GM23338 (cell line): Measurements from ENCODE around the gene TECPR2. TPM values are rescaled to one million over a fixed set of nuclear protein-coding genes. Genes with fewer than 3 reads are reported as not detected.
"Not testable (repeated sequence)": the region's sequence is repeated elsewhere in the genome, so short reads cannot be mapped to it uniquely, and the experiment has no call there.

Experiments used
- ATAC-seq: fragments of 200-7000 bp; cut with Tn5 transposase; 3 replicates; pipeline ENCODE4 v1.9.1; 2020
- DNase-seq: peaks from one replicate; pipeline ENCODE4 v3.0.0-alpha.2; 2015; ENCODE audit warnings: low spot score
- H2AFZ ChIP-seq: fragments of 200-600 bp; sonication (generic); 2 replicates; pipeline ENCODE4 v1.8.0; 2016; ENCODE audit warnings: antibody characterized with exemption, mild to moderate bottlenecking, moderate library complexity
- H3F3A ChIP-seq: fragments of 200-600 bp; sonication (generic); replicated peaks from 2 replicates; pipeline ENCODE4 v1.8.0; 2017; ENCODE audit warnings: antibody characterized with exemption, mixed run types, low read depth
- H3K27ac ChIP-seq: fragments of 200-600 bp; sonication (generic); 2 replicates; pipeline ENCODE4 v1.6.1; 2016; ENCODE audit warnings: low read depth
- H3K27me3 ChIP-seq: fragments of 200-600 bp; sonication (generic); 2 replicates; pipeline ENCODE4 v1.8.0; 2016; ENCODE audit warnings: mild to moderate bottlenecking, mixed run types, moderate library complexity; ENCODE audit not compliant: insufficient read depth
- H3K36me3 ChIP-seq: fragments of 200-600 bp; sonication (generic); 2 replicates; pipeline ENCODE4 v1.8.0; 2016; ENCODE audit warnings: mild to moderate bottlenecking; ENCODE audit not compliant: insufficient read depth
- H3K4me1 ChIP-seq: fragments of 200-600 bp; sonication (generic); 2 replicates; pipeline ENCODE4 v1.8.0; 2016; ENCODE audit warnings: mild to moderate bottlenecking, moderate library complexity; ENCODE audit not compliant: insufficient read depth
- H3K4me2 ChIP-seq: fragments of 200-600 bp; sonication (generic); 2 replicates; pipeline ENCODE4 v1.7.1; 2017; ENCODE audit warnings: mixed run types
- H3K4me3 ChIP-seq: fragments of 200-600 bp; sonication (generic); 2 replicates; pipeline ENCODE4 v1.6.1; 2016; ENCODE audit warnings: mixed run types
- H3K79me2 ChIP-seq: fragments of 200-600 bp; sonication (generic); replicated peaks from 2 replicates; pipeline ENCODE4 v1.8.0; 2017; ENCODE audit warnings: mild to moderate bottlenecking; ENCODE audit not compliant: insufficient read depth
- H3K9me2 ChIP-seq: fragments of 200-600 bp; sonication (generic); 2 replicates; pipeline ENCODE4 v1.8.0; 2017; ENCODE audit not compliant: insufficient read depth
- H4K20me1 ChIP-seq: fragments of 200-600 bp; sonication (generic); replicated peaks from 2 replicates; pipeline ENCODE4 v1.8.0; 2017; ENCODE audit warnings: mild to moderate bottlenecking; ENCODE audit not compliant: insufficient read depth
- H3K27ac Mint-ChIP-seq: 2 replicates; pipeline ENCODE4 v1.8.0; 2020; ENCODE audit warnings: inconsistent platforms, mild to moderate bottlenecking, moderate library complexity, mixed read lengths
- H3K27me3 Mint-ChIP-seq: 3 replicates; pipeline ENCODE4 v1.8.0; 2022; ENCODE audit warnings: low read depth, mild to moderate bottlenecking, moderate library complexity, mixed read lengths, inconsistent platforms; ENCODE audit not compliant: insufficient read depth, poor library complexity
- H3K36me3 Mint-ChIP-seq: 3 replicates; pipeline ENCODE4 v1.8.0; 2021; ENCODE audit warnings: low read depth, mild to moderate bottlenecking, inconsistent platforms, moderate library complexity, mixed read lengths
- H3K4me1 Mint-ChIP-seq: 3 replicates; pipeline ENCODE4 v1.8.0; 2020; ENCODE audit warnings: mild to moderate bottlenecking, inconsistent platforms, mixed read lengths
- H3K4me3 Mint-ChIP-seq: 3 replicates; pipeline ENCODE4 v1.8.0; 2021; ENCODE audit warnings: moderate library complexity, mild to moderate bottlenecking, inconsistent platforms, mixed read lengths
- H3K9me3 Mint-ChIP-seq: 3 replicates; pipeline ENCODE4 v1.8.0; 2020; ENCODE audit warnings: moderate library complexity, mild to moderate bottlenecking, inconsistent platforms, mixed read lengths
- CREB1 ChIP-seq: fragments of 250-450 bp; sonication (Bioruptor Pico); IDR thresholded peaks from 2 replicates; pipeline ENCODE4 v1.5.0; 2020; ENCODE audit warnings: low read depth, mild to moderate bottlenecking, moderate library complexity
- microRNA-seq: library from miRNA; unstranded; fragments of <30 nt; microRNA quantifications from one replicate; pipeline ENCODE4, GENCODE V29; 2017
- polyA plus RNA-seq: library from polyadenylated mRNA; unstranded; fragments of >200 nt; fragmentation: Nextera tagmentation; extraction: Ambion mirVana; gene quantifications from 2 replicates; pipeline ENCODE4 v1.2.1, GENCODE V29; 2016
- small RNA-seq: library from RNA; depleted of rRNA; stranded (forward); fragments of <200 nt; gene quantifications from one replicate; pipeline ENCODE3, GENCODE V24; 2014; ENCODE audit warnings: low replicate concordance
- total RNA-seq: library from RNA; depleted of rRNA; stranded (reverse); fragments of >200 nt; shearing (Covaris generic); gene quantifications from 2 replicates; pipeline ENCODE4 v1.2.3, GENCODE V29; 2014; rRNA removed
- TF ChIP-seq, protein P1 (sequence below), 2 experiments: fragments of 200-600 bp in 1 of 2; sonication (generic) in 1 of 2; conservative IDR thresholded peaks; 2 replicates each; pipeline versions ENCODE4 v1.5.1 to v1.6.1; 2016 to 2017; ENCODE audit warnings: antibody characterized with exemption in 2 of 2, low read depth in 2 of 2, mild to moderate bottlenecking in 2 of 2, moderate library complexity in 1 of 2
- TF ChIP-seq, protein P2 (sequence below): IDR thresholded peaks from 2 replicates; pipeline ENCODE4 v1.6.1; 2016; ENCODE audit warnings: antibody characterized with exemption

The TECPR2 gene
- total and polyA plus RNA-seq, 2 experiments from 2014 or later, result 4.8 to 20.5 TPM

DNA sequence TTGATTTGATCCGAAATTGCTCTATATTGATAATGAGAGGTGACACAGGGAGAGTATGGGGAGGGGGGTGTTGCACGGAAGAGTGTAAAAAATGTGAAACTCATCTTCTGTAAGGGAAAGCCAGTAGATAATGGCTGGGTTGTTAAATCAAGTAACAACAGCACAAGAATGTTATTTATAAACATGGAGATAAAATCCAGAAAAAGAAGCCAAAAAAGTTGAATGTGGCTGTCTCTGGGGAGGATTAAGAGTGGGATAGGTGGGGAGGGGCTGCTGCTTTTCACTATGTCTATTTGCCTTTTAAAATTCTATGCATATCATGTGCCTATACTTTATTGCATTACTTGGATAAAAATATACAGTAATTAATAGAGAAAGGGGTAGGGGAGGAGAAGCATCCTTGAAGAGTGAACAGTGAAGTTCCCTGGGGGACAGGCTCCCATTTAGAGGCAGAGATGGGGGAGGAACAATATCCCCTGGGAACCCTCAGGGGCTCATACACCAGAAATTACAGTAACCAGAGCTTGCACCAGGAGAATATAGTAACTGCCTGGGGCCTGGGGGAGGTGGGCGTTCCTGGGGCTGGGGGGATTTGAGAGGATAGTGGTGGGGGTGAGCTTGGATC is 186.0 kb downstream of the TECPR2 start (continued):
- no peak for TF ChIP-seq CREB1 (CRISPR knock-in tag)
- TF ChIP-seq, protein P1, sequence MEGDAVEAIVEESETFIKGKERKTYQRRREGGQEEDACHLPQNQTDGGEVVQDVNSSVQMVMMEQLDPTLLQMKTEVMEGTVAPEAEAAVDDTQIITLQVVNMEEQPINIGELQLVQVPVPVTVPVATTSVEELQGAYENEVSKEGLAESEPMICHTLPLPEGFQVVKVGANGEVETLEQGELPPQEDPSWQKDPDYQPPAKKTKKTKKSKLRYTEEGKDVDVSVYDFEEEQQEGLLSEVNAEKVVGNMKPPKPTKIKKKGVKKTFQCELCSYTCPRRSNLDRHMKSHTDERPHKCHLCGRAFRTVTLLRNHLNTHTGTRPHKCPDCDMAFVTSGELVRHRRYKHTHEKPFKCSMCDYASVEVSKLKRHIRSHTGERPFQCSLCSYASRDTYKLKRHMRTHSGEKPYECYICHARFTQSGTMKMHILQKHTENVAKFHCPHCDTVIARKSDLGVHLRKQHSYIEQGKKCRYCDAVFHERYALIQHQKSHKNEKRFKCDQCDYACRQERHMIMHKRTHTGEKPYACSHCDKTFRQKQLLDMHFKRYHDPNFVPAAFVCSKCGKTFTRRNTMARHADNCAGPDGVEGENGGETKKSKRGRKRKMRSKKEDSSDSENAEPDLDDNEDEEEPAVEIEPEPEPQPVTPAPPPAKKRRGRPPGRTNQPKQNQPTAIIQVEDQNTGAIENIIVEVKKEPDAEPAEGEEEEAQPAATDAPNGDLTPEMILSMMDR (conservative IDR thresholded peaks at IDR 0.05; ENCODE audit: low read depth in 2 of 2), result no peak
- TF ChIP-seq, protein P2, sequence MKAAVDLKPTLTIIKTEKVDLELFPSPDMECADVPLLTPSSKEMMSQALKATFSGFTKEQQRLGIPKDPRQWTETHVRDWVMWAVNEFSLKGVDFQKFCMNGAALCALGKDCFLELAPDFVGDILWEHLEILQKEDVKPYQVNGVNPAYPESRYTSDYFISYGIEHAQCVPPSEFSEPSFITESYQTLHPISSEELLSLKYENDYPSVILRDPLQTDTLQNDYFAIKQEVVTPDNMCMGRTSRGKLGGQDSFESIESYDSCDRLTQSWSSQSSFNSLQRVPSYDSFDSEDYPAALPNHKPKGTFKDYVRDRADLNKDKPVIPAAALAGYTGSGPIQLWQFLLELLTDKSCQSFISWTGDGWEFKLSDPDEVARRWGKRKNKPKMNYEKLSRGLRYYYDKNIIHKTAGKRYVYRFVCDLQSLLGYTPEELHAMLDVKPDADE, result no peak

DNA sequence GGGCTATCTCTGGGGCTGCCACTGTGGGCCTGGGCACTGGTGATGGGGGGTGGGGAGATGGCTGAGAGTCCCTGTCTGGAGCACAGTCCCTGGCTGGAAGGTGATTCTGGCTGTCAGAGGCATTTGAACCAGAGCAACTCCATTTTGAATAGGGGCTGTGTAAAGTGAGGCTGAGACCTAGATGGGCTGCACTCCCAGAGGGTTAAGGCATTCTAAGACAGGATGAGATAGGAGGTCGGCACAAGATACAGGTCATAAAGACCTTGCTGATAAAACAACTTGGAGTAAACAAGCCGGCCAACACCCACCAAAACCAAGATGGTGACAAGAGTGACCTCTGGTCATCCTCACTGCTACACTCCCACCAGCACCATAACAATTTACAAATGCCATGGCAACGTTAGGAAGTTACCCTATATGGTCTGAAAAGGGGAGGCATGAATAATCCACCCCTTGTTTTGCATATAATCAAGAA is 188.2 kb downstream of the TECPR2 start:
- H3K4me1 Mint-ChIP-seq, H2AFZ ChIP-seq, H3K9me3 Mint-ChIP-seq, ATAC-seq, H3K27me3 ChIP-seq, H3K9me2 ChIP-seq, H3K27ac ChIP-seq, H3K36me3 ChIP-seq, H3K36me3 Mint-ChIP-seq, H3K4me1 ChIP-seq, H3K27ac Mint-ChIP-seq, H3K79me2 ChIP-seq, H3F3A ChIP-seq, DNase-seq, H3K4me2 ChIP-seq, H4K20me1 ChIP-seq, H3K4me3 ChIP-seq, H3K4me3 Mint-ChIP-seq: not testable (repeated sequence)
- H3K27me3 Mint-ChIP-seq, result peaks cover 12% of the 10 kb centered on the region

Small RNA genes lying within 50 kb of the gene (microRNA-seq; reads per million reads assigned to microRNA genes)
- not detected for gene MIR4309

Small RNA genes lying within 50 kb of the gene (small RNA-seq; reads per million reads assigned to genes)
- gene MIR4309, result not detected

Other genes with a start within 250 kb of the TECPR2 start
- 21.0 and 24.6 TPM in 2 replicates for gene WDR20, start 223.0 kb upstream of the TECPR2 start, total RNA-seq
- gene WDR20, start 223.0 kb upstream of the TECPR2 start, polyA plus RNA-seq, result 17.0 and 17.9 TPM in 2 replicates
- 2.1 and 3.1 TPM in 2 replicates for gene MOK, start 57.8 kb upstream of the TECPR2 start, total RNA-seq
- 3.1 and 4.7 TPM in 2 replicates for gene MOK, start 57.8 kb upstream of the TECPR2 start, polyA plus RNA-seq
- gene ZNF839, start 43.2 kb upstream of the TECPR2 start, total RNA-seq, result 8.0 and 10.0 TPM in 2 replicates
- 6.0 and 7.9 TPM in 2 replicates for gene ZNF839, start 43.2 kb upstream of the TECPR2 start, polyA plus RNA-seq
- gene CINP, start 51 bp upstream of the TECPR2 start, total RNA-seq, result 54.0 and 65.4 TPM in 2 replicates
- 63.1 and 64.9 TPM in 2 replicates for gene CINP, start 51 bp upstream of the TECPR2 start, polyA plus RNA-seq
- gene ANKRD9, start 146.8 kb downstream of the TECPR2 start, total RNA-seq, result 73.0 and 95.9 TPM in 2 replicates
- 17.3 and 20.4 TPM in 2 replicates for gene ANKRD9, start 146.8 kb downstream of the TECPR2 start, polyA plus RNA-seq
- 24.1 and 26.1 TPM in 2 replicates for gene RCOR1, start 229.7 kb downstream of the TECPR2 start, total RNA-seq
- 7.6 and 8.7 TPM in 2 replicates for gene RCOR1, start 229.7 kb downstream of the TECPR2 start, polyA plus RNA-seq